Hepatocyte (in vitro differentiated cells): Measurements from ENCODE around the gene NECAB2.

Source experiments
- CTCF ChIP-seq: fragments of 200-600 bp; sonication (generic); IDR thresholded peaks from 2 replicates; pipeline ENCODE4 v1.5.1; 2016; ENCODE audit warnings: antibody characterized with exemption, mild to moderate bottlenecking; ENCODE audit not compliant: poor library complexity
- EZH2 ChIP-seq: fragments of 200-600 bp; sonication (generic); IDR thresholded peaks from 2 replicates; pipeline ENCODE4 v1.6.1; 2016; ENCODE audit warnings: antibody characterized with exemption, mild to moderate bottlenecking, borderline replicate concordance
- EZH2phosphoT487 ChIP-seq: fragments of 200-600 bp; sonication (generic); IDR thresholded peaks from one replicate; pipeline ENCODE4 v1.6.1; 2018; ENCODE audit warnings: antibody characterized with exemption, mild to moderate bottlenecking, low read depth, moderate library complexity; ENCODE audit not compliant: unreplicated experiment, severe bottlenecking

DNA sequence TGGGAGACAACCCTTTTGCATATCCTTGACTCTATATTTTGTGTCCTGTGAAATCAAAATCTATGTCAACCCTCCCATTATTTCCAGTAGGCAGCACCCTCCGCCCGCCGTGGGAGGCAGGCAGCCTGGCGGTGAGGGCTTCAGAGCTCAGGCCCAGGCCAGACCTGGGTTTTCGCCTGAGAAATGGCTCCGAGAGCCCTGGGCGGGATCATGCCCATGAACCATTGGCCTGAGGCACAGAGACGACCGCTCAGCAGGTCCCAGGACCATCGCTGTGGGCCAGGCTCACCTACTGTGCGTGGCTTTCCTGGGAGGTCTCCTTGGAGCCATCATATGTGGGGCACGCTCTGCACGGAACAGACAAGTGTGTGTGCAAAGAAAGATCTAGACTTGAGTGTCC lies 80.8 kb downstream of the NECAB2 start:
- TF ChIP-seq CTCF = no peak
- no peak for TF ChIP-seq EZH2
- TF ChIP-seq EZH2phosphoT487 = no peak
